Lung (tissue), 12 donors: Measurements from ENCODE around the gene ALPL. TPM values are rescaled to one million over a fixed set of nuclear protein-coding genes. Genes with fewer than 3 reads are reported as not detected.

Experiments used
- ATAC-seq: fragments of 200-7000 bp; cut with Tn5 transposase; one replicate; pipeline ENCODE4 v1.9.1; 2020; ENCODE audit warnings: moderate number of reproducible peaks; ENCODE audit not compliant: insufficient read depth, low FRiP score
- DNase-seq, 3 donors: peaks; one replicate each; pipeline ENCODE4 v3.0.0-alpha.2; 2013 to 2017
- H3K27ac ChIP-seq, 2 donors: one replicate each; pipeline ENCODE4 v1.5.1; 2013; ENCODE audit warnings: mild to moderate bottlenecking in 2 of 2, moderate library complexity in 2 of 2, control low read depth in 1 of 2, inconsistent platforms in 1 of 2, low read depth in 1 of 2, low read length in 1 of 2
- H3K27me3 ChIP-seq, 3 donors: one replicate each; pipeline ENCODE4 v1.5.1; 2013; ENCODE audit warnings: low read length in 2 of 3; ENCODE audit not compliant: control insufficient read depth in 3 of 3, insufficient read depth in 3 of 3
- H3K36me3 ChIP-seq, 4 donors: one replicate each; pipeline ENCODE4 v1.5.1; 2013; ENCODE audit warnings: low read length in 4 of 4, mild to moderate bottlenecking in 1 of 4, moderate library complexity in 1 of 4; ENCODE audit not compliant: control insufficient read depth in 4 of 4, insufficient read depth in 4 of 4
- H3K4me1 ChIP-seq, 5 donors: one replicate each; pipeline ENCODE4 v1.5.1; 2013; ENCODE audit warnings: low read length in 5 of 5, mild to moderate bottlenecking in 2 of 5, moderate library complexity in 1 of 5; ENCODE audit not compliant: control insufficient read depth in 5 of 5, insufficient read depth in 5 of 5
- H3K4me3 ChIP-seq: one replicate; pipeline ENCODE4 v1.5.1; 2013; ENCODE audit warnings: mild to moderate bottlenecking, control low read depth, moderate library complexity
- H3K9ac ChIP-seq, 2 donors: one replicate each; pipeline ENCODE4 v1.5.1; 2013; ENCODE audit warnings: low read length in 2 of 2, control low read depth in 1 of 2; ENCODE audit not compliant: insufficient read depth in 1 of 2
- H3K9me3 ChIP-seq, 4 donors: one replicate each; pipeline ENCODE4 v1.5.1; 2013; ENCODE audit warnings: low read length in 3 of 4, mild to moderate bottlenecking in 1 of 4, moderate library complexity in 1 of 4; ENCODE audit not compliant: control insufficient read depth in 4 of 4, insufficient read depth in 3 of 4
- CTCF ChIP-seq: IDR thresholded peaks from 2 replicates; pipeline ENCODE4 v1.5.1; 2012; ENCODE audit warnings: mild to moderate bottlenecking; ENCODE audit errors: control extremely low read depth, extremely low read depth
- WGBS, 2 donors: extraction: QIAGEN DNeasy Blood & Tissue Kit; methylation state at CpG; one replicate each; pipeline ENCODE4 v1.1.7; 2013; 5-methylcytosine and 5-hydroxymethylcytosine counted together
- polyA plus RNA-seq, 2 donors: library from polyadenylated mRNA; stranded (reverse); fragments of 200-250 nt; gene quantifications; one replicate each; pipeline ENCODE4 v1.2.1, GENCODE V29; 2013
- total RNA-seq, 2 donors: library from RNA; depleted of rRNA in 1 of 2; stranded (reverse); fragments of >200 nt in 1 of 2; gene quantifications; one replicate each; pipeline ENCODE4 v1.2.1, GENCODE V29; 2014 to 2021
- donor health status: control.
- donor health status: control.
- donor health status: Bipolar disorder and iron deficiency.
- donor health status: healthy.
- donor health status: DM: yes; HTN: yes; CAD: no.

Gene ALPL
- total and polyA plus RNA-seq, 4 donors = 38.6 to 242 (median 230) TPM

- ATAC-seq (peak; percentile 75), DNase-seq (peak in 2 of 3 donors; percentile 17 to 33)
- H3K4me3 ChIP-seq = no peak overlapping the region
- H3K27me3 ChIP-seq = no peaks in the 10 kb centered on the region
- no peaks in the 10 kb centered on the region for H3K36me3 ChIP-seq
- H3K4me1 ChIP-seq = peaks cover 0 to 14% (median 0%) of the 10 kb centered on the region in 5 donors
- no peak overlapping the region for H3K9ac ChIP-seq
- TF ChIP-seq CTCF = no peak
- peaks cover 0 to 2% (median 0%) of the 10 kb centered on the region in 4 donors for H3K9me3 ChIP-seq
- no peak overlapping the region for H3K27ac ChIP-seq
- WGBS, 2 donors = 30 to 50% methylated on average over 24 of the region's 24 CpGs
Observed at GRCh38 chr1:21586846-21587601, 77.8 kb downstream of the ALPL start.

GRCh38 chr1:21587602-21587953 is 78.4 kb downstream of the ALPL start:
- H3K9ac ChIP-seq = no peak overlapping the region
- no peak for TF ChIP-seq CTCF
- peaks cover 0 to 2% (median 0%) of the 10 kb centered on the region in 4 donors for H3K9me3 ChIP-seq
- H3K27ac ChIP-seq = no peak overlapping the region
- H3K36me3 ChIP-seq = no peaks in the 10 kb centered on the region
- DNase-seq (no peak), ATAC-seq (no peak)
- H3K4me3 ChIP-seq = no peak overlapping the region
- no peaks in the 10 kb centered on the region for H3K27me3 ChIP-seq
- 78 to 95% methylated on average over 5 of the region's 5 CpGs for WGBS, 2 donors
- H3K4me1 ChIP-seq = peaks cover 0 to 14% (median 0%) of the 10 kb centered on the region in 5 donors

GRCh38 chr1:21589618-21590017 is 80.4 kb downstream of the ALPL start:
- no peak for TF ChIP-seq CTCF
- 83 to 99% methylated on average over 5 of the region's 5 CpGs for WGBS, 2 donors
- Histone ChIP-seq H3K27ac (no peak overlapping the region), H3K4me3 (no peak overlapping the region), H3K27me3 (no peaks in the 10 kb centered on the region), H3K9me3 (peaks cover 0 to 2% (median 0%) of the 10 kb centered on the region in 4 donors), H3K9ac (no peak overlapping the region), H3K36me3 (no peaks in the 10 kb centered on the region), H3K4me1 (peaks cover 0 to 14% (median 0%) of the 10 kb centered on the region in 5 donors)
- ATAC-seq (no peak), DNase-seq (no peak)
